GM13976 (cell line): ENCODE measurements around the gene TMEM129.

Experiments used
- DNase-seq: peaks from one replicate; pipeline ENCODE4 v3.0.0; 2012; ENCODE audit warnings: low spot score
- in situ Hi-C: fragments of 300-500 bp; cut with MboI; formaldehyde crosslinking; loops from one replicate; pipeline ENCODE4 v1.12.0; 2022; ENCODE audit warnings: low sequenced_read_pairs, mixed read lengths, inconsistent platforms; ENCODE audit not compliant: unreplicated experiment
- TF ChIP-seq, protein P1 (sequence below): IDR thresholded peaks from 2 replicates; pipeline ENCODE4 v1.5.1; 2012; ENCODE audit warnings: borderline replicate concordance, mild to moderate bottlenecking; ENCODE audit not compliant: insufficient read depth; ENCODE audit errors: extremely low read depth, missing control alignments, control extremely low read depth

TMEM129 gene

DNA sequence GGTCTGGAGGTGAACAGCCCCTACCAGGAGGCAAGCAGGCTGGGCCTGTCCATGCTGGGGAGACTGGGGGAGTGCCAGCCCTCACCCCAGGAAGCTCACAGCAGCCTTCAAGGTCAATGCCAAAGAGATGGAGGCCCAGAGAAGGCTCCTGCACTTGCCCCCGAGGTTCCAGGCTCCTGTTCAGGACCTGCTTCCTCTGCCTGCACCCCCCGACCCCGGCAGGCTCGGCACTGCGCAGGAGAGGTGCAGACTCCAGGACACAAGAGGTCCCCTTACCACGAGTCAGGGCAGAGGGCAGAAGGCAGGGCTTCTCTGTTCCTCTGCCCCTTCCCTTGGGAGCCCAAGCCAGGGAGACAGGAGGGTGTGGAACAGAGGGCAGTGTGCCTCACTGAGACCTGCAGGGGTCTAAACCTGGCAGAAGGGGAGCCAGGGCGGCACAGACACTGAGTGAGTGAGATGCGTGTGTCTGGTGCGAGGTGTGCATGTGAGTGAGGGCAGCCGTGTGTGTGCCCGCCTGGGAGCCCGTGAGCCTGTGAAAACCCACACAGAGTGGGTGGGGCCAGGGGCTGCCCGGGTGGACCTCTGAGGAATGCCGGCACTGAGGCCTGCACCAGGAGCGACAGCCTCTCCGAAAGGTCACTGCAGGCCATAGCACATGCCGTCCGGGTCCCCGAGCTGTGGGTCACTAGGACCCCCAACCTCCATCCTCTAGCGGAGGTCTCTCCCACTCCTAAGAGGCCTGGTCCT lies 41.3 kb upstream of the TMEM129 start:
- TF ChIP-seq, protein P1, sequence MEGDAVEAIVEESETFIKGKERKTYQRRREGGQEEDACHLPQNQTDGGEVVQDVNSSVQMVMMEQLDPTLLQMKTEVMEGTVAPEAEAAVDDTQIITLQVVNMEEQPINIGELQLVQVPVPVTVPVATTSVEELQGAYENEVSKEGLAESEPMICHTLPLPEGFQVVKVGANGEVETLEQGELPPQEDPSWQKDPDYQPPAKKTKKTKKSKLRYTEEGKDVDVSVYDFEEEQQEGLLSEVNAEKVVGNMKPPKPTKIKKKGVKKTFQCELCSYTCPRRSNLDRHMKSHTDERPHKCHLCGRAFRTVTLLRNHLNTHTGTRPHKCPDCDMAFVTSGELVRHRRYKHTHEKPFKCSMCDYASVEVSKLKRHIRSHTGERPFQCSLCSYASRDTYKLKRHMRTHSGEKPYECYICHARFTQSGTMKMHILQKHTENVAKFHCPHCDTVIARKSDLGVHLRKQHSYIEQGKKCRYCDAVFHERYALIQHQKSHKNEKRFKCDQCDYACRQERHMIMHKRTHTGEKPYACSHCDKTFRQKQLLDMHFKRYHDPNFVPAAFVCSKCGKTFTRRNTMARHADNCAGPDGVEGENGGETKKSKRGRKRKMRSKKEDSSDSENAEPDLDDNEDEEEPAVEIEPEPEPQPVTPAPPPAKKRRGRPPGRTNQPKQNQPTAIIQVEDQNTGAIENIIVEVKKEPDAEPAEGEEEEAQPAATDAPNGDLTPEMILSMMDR: no peak

DNA sequence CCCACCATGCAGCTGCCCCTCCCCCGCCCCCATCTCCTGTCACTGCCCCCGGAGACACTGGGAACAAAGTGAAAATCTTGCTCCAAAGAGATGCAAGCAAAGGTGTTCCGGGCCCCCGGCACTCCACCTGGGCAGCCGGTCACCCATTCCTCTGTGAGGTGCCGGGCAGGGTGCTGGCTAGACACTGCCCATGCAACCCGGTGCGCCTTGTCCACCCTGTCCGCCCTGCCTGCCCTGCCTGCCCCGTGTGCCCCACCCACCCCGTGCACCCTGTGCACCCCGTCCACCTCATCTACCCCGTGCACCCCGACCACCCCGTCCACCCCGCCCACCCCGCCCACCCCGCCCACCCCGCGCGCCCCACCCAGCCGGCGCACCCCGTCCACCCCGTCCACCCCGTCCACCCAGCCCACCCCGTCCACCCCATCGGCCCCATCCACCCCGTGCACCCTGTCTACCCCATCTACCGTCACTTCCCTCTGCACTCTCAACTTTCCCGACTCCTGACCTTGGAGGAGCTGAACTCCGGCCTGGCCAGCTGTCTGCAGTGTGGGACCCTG lies 40.1 kb upstream of the TMEM129 start:
- TF ChIP-seq, protein P1: no peak
- no peak for DNase-seq
- in situ Hi-C loops: no loop called here

More for the DNA sequence above, 41.3 kb upstream of the TMEM129 start:
- DNase-seq: no peak
- in situ Hi-C loops: no loop called here

DNA sequence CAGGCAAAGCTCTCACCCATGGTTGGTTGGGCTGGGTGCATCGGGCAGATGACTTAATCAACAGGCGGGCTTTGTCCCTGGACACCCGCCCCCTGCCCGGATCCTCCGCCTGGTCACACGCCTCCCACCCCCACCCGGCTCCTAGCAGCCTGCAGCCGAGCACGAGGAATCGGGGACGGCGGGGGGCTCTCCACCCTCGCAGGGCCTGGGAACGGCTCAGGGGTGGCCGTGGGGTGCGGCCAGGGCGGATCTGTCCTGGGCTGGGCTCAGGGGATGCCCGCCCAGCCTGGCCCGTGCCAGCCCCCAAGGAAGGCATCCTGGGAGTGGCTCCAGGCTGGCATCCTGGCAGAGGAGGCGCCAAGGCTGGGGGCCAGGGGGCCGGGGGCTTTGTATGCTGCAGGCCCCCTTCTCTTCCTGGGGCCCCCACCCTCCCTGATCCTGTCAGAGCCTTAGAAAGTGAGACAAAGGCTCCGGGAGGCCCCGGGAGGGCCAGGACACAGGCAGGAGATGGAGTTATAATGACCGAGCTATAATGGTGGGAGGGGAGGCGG lies 39.5 kb upstream of the TMEM129 start:
- TF ChIP-seq, protein P1: no peak
- in situ Hi-C loops: no loop called here
- no peak for DNase-seq

DNA sequence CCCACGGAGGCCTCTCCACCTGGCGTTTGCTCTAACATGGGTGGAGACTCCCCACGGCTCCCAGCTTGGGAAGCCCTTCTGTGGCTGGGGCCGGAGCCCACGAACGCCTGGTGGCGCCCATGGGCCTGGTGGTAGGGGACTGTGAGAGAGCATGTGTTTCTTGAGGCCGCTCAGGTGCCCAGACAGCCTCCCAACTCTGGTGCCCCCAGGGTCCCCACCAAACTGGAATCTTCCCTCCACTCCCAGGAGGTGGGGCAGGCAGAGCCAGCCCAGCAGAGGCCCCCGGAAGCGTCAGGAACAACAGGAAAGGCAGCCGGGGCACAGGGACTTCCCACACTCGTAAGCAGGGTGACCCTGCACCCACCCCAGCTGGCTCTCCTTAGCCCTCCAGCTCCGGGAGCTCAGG lies 38.7 kb upstream of the TMEM129 start:
- no peak for DNase-seq
- in situ Hi-C loops: no loop called here

DNA sequence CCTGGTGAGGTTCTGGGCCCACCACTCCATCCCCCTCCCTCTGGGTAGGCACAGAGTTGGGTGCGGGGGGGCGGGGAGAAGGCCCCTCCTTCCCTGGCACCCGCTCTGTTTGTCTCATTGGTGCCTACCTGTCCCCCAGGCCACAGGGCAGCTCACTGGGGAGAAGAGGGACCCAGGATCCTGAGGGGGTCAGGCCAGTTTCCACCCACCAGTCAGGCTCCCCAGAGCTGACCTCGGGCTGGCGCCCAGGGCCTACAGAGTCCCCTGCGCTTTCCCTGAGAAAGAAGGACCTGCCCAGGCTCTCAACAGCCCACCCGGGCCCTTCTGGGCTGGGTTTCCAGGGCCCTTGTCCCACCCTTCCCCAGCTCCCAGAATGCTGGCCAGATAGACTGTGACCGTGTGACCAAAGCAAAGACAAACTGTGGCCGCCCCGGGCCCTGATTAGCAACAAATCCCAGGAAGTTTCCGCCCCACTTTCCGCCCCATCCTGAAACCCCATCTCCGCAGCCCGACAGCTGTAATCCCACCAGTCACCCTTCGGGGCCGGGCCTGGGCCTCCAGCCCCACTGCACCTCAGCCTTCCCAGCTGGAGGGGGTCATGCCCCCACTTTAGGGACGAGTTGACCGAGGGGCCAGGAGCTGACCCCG lies 38.2 kb upstream of the TMEM129 start:
- TF ChIP-seq, protein P1: no peak
- in situ Hi-C loops: no loop called here
- DNase-seq: no peak

More for the DNA sequence above, 38.7 kb upstream of the TMEM129 start:
- TF ChIP-seq, protein P1: no peak

DNA sequence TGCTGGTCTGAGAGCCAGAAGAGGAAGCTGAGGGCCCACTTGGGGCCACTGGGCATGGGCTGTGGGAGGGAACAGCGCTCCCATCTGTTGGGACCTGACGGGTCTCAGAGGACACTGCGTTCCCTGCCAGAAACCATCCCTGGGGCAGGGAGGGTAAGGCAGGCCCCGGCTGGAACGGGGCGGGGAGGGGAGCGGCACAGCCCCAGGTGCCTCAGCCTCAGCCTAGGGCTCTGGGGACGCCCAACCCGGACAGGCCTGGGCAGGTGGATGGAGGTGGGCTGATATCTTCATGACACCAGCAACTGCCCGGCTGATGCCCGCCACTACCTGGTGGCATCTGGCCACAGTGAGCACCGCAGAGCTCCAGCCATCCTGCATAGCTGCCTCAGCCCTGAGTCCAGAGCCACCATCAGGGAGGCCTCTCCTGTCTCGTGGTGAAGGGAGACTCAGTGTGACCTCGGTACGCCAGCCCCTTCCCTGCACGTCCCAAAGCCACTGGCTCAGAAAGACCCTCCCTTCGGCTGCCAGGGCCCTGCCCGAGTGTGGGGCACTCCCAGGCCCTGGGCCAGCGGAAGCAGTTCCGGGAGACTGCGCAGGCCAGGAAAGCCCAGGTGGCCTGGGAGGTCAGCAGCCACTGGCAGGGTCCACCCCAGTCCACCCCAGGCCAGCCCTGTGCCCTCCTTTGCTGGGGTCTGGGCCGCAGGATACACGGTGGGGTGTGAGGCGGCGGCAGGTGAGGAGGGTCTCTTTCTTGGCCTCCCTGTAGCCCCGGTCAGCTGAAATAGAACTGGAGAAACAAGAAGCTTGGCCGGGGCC lies 37.4 kb upstream of the TMEM129 start:
- TF ChIP-seq, protein P1: no peak
- in situ Hi-C loops: no loop called here
- DNase-seq: no peak
